Measurements from ENCODE around the gene RFPL3. TPM values are rescaled to one million over a fixed set of nuclear protein-coding genes. Genes with fewer than 3 reads are reported as not detected.

RFPL3 gene
- polyA plus RNA-seq, 2 of the 4 experiments (the other 2 are of a cell fraction): not detected

- TF ChIP-seq REST (IDR thresholded peaks at IDR 0.05) (no peak), TFCP2L1 (CRISPR knock-in tag; IDR thresholded peaks at IDR 0.05) (no peak), RCOR1 (IDR thresholded peaks at IDR 0.05; ENCODE audit: low read depth, low read length) (no peak), RAD21 (conservative IDR thresholded peaks at IDR 0.05 in 1 of 2, IDR thresholded peaks at IDR 0.05 in 1 of 2) (no peak), POLR2A (IDR thresholded peaks at IDR 0.05; ENCODE audit: low read length) (no peak), MAFK (IDR thresholded peaks at IDR 0.05; ENCODE audit: partially characterized antibody) (no peak)
- TF ChIP-seq, protein P1, sequence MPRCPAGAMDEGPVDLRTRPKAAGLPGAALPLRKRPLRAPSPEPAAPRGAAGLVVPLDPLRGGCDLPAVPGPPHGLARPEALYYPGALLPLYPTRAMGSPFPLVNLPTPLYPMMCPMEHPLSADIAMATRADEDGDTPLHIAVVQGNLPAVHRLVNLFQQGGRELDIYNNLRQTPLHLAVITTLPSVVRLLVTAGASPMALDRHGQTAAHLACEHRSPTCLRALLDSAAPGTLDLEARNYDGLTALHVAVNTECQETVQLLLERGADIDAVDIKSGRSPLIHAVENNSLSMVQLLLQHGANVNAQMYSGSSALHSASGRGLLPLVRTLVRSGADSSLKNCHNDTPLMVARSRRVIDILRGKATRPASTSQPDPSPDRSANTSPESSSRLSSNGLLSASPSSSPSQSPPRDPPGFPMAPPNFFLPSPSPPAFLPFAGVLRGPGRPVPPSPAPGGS (IDR thresholded peaks at IDR 0.05): no peak
Observed at GRCh38 chr22:32409977-32410376, 52.3 kb downstream of the RFPL3 start (continued).

DNA sequence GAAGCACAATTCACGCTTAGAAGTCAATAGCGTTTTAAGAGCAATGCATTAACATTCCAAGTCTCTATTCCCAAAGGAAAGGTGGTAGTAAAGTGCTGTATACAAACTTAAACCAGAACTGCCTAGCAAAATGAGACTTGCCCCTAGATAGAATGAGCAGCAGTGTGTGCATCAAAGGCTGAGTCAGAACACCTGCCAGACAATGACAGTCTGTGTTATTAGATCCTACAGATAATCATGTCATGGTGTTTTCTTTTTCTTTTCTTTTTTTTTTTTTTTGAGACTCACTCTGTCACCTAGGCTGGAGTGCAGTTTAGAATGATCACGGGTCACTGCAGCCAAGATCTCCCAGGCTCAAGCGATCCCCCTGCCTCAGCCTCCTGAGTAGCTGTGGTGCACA is 52.8 kb downstream of the RFPL3 start:
- POLR2A ChIA-PET: no interaction called here
- Histone ChIP-seq H3K27ac (no peak overlapping the region), H3K4me1 (peaks cover 7% of the 10 kb centered on the region; the same call in 2 of the 3 replicates), H3K9me3 (no peaks in the 10 kb centered on the region), H3K4me2 (peak overlapping the region; percentile 93), H3K4me3 (peak overlapping the region; percentile 74; the same call in 1 of the 3 replicates)
- 96% methylated on average over 3 of the region's 4 CpGs for WGBS (ENCODE audit: missing lambda C conversion rate)
- ATAC-seq (no peak), FAIRE-seq (no peak), DNase-seq (ENCODE audit: low read depth in 1 of 2, low spot score in 1 of 2) (no peak)
- CTCF ChIA-PET: interaction anchor here (1.2 to 3.4 kb wide), 3 partner anchors 10 to 63 kb away, joined by 3 to 12 read pairs (median 3); no protein-coding TSS in a partner anchor
- TF ChIP-seq CBX8 (IDR thresholded peaks at IDR 0.05) (no peak), REST (IDR thresholded peaks at IDR 0.05) (no peak), MYC (IDR thresholded peaks at IDR 0.05; ENCODE audit: borderline replicate concordance, low read length) (no peak)

Small RNAs within 50 kb of the gene (small RNA-seq; reads per million reads assigned to genes)
- gene AL021937.2 (0 reads per million in 6 experiments), gene IGLVIVOR22-2 (0 reads per million in 6 experiments), gene RF02171 (0 reads per million in 6 experiments), gene RF02172 (0 reads per million in 6 experiments)

Other genes with a start within 250 kb of the RFPL3 start
- gene C22orf42, start 198.6 kb upstream of the RFPL3 start, polyA plus RNA-seq (2011; rRNA removed): not detected in 2 replicates
- gene C22orf42, start 198.6 kb upstream of the RFPL3 start, polyA plus RNA-seq (2017; fragmentation: RNase III; extraction: RNeasy Plus Mini Kit Qiagen cat#74134 plus additional on column Dnase treatment): not detected in 3 replicates
- 0.19 and 0.32 TPM in 2 replicates for gene RFPL2, start 152.8 kb upstream of the RFPL3 start, polyA plus RNA-seq (2011; rRNA removed)
- gene RFPL2, start 152.8 kb upstream of the RFPL3 start, polyA plus RNA-seq (2017; fragmentation: RNase III; extraction: RNeasy Plus Mini Kit Qiagen cat#74134 plus additional on column Dnase treatment): 0.17 to 0.30 TPM (median 0.25 TPM) in 3 replicates
- gene SLC5A4, start 102.5 kb upstream of the RFPL3 start, polyA plus RNA-seq (2011; rRNA removed): not detected in 2 replicates
- gene SLC5A4, start 102.5 kb upstream of the RFPL3 start, polyA plus RNA-seq (2017; fragmentation: RNase III; extraction: RNeasy Plus Mini Kit Qiagen cat#74134 plus additional on column Dnase treatment): not detected in 3 replicates
- 115 and 122 TPM in 2 replicates for gene RTCB, start 54.4 kb downstream of the RFPL3 start, polyA plus RNA-seq (2011; rRNA removed)
- 91.3 to 95.7 TPM (median 93.3 TPM) in 3 replicates for gene RTCB, start 54.4 kb downstream of the RFPL3 start, polyA plus RNA-seq (2017; fragmentation: RNase III; extraction: RNeasy Plus Mini Kit Qiagen cat#74134 plus additional on column Dnase treatment)
- not detected in 2 replicates for gene BPIFC, start 106.6 kb downstream of the RFPL3 start, polyA plus RNA-seq (2011; rRNA removed)
- gene BPIFC, start 106.6 kb downstream of the RFPL3 start, polyA plus RNA-seq (2017; fragmentation: RNase III; extraction: RNeasy Plus Mini Kit Qiagen cat#74134 plus additional on column Dnase treatment): not detected in 3 replicates
- gene FBXO7, start 116.9 kb downstream of the RFPL3 start, polyA plus RNA-seq (2011; rRNA removed): 131 and 134 TPM in 2 replicates
- gene FBXO7, start 116.9 kb downstream of the RFPL3 start, polyA plus RNA-seq (2017; fragmentation: RNase III; extraction: RNeasy Plus Mini Kit Qiagen cat#74134 plus additional on column Dnase treatment): 53.4 to 58.0 TPM (median 57.3 TPM) in 3 replicates